NCI-H2107 treated with DMSO at 0.1 percent for 48 hours (cell line): ENCODE measurements around the gene GMDS.
"Not testable (repeated sequence)": the region's sequence is repeated elsewhere in the genome, so short reads cannot be mapped to it uniquely, and the experiment has no call there.

Experiments
- DNase-seq: peaks from one replicate; lab custom pipeline; 2025; ENCODE audit not compliant: unreplicated experiment; lab: John Stamatoyannopoulos, UW

The GMDS gene

GRCh38 chr6:1870251-1870650 lies 375.2 kb downstream of the GMDS start:
- DNase-seq = no peak

DNA sequence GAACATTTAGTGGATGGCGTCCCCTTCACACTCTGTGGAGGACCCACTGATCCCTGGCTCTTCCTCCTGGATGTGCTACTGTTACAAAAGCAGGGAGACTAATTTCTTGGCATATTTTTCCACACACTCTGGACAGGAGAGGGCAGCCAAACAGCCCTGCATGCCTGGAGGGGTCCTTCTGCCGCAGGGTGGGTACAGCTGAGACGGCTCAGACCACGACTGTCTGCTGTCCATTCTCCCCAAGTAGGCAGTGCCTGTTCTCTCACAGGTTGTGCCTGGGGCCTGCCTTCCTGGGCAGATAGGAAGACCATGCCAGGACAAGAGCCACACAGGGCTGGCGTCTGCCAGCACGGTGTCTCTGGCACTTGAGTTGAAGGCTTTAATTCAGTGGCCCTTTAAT lies 375.6 kb downstream of the GMDS start:
- no peak for DNase-seq

DNA sequence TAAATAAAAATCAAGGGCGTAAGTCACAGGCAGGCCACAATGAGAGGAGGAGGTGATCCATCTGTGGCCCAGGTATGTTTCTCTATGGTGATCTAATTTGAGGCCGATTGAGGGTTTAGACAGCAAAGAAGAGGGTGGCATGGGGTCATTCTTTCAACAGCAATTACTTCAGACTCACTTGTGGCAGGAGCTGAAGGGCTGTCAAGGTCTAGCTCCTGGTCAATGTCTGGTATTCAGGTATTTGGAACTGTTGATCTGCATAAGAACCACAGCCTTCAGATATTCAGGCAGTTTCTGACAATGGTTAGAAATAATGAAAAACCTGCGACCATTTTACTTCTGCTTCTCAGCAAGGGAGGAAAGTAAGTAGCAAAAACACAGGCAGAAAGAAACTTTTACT lies 376.1 kb downstream of the GMDS start:
- DNase-seq = no peak

GRCh38 chr6:1868561-1869261 lies 376.7 kb downstream of the GMDS start:
- DNase-seq = no peak

DNA sequence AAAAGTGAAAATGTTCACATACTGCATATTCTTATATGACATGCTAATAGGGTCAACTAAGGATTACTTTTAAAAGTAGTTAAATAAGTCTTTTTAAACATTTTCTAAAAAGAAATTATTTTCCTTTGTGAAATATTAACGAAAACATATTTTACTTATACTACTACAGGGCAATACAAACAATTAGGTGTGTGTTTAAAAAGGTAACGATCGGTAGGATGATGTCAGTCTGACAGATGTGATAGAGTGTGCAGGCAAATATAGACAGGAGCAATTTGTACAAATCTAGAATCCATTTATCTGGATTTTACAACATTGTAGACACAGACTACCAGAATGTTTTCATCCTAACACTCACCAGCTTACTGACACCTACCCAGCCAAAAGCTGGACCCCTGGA lies 378.2 kb downstream of the GMDS start:
- no peak for DNase-seq

GRCh38 chr6:1865585-1865984 lies 379.8 kb downstream of the GMDS start:
- no peak for DNase-seq

DNA sequence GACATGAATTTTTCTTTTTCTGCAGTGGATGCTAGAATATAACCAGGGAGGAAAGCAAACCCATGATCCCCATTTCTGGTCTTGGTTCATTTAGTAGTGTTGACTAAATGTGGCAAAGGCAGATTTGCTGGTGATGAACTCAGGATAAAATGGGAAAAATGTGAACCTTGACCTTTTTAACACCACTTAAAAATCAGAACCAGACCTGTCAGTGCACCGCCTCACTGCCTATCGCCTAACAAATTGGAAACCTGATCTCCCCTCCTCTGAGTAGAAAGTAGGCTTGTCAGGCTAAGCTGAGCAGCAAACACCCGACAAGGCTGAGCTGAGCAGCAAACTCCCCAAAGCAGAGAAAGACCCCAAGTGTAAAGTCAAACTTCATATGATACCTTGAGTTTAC lies 380.9 kb downstream of the GMDS start:
- DNase-seq = peak; percentile 18

- DNase-seq = no peak
Measured at GRCh38 chr6:1862411-1862810, 383.0 kb downstream of the GMDS start.

DNA sequence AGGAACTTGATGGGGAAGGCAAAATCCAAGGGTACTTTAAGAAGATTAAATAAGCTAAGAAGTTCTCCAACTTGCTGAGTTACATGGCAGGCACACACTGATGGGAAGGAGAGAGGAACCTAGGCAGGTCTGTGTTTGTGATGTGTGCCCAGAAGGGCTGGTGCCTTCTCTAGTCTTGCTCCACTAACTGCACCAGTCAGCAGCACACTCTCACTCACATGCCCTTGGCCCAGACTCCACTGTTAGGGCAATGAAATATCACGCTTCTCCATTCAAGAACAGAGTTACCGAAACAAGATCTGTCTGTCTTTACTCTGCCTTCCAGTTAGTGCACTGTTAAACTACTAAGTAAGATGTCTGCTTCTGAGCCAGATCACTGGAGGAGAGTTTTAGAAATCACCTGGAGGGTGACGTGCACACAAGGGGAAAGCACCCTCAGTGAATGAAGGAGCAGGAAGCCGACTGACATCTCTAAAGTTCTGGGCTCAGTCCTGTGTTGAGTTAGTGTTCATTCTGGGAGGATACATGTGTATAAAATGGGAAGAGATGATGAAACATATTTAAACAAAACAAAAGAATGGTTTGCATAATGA lies 384.6 kb downstream of the GMDS start:
- DNase-seq = no peak

GRCh38 chr6:1858859-1859258 lies 386.5 kb downstream of the GMDS start:
- DNase-seq = no peak

GRCh38 chr6:1858196-1858595 lies 387.2 kb downstream of the GMDS start:
- DNase-seq = no peak

DNA sequence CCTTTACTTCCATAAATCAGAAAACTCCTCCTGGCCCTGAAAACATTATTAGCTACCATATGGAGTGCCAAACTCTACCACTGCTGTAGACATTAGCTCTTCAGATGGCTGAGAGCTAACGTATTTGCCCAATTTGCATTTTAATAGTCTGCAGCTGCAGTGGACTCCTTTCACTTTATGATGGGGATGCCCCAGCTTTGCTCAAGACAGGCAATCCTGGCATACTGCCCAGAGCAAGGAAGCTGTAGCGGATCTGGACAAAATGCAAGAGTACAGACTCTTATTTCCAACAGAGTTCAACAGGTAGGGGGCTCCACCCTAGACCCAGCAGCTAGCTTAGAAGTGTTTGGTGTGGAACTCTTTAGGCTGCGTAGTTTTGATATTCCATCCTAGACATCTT lies 389.0 kb downstream of the GMDS start:
- peak; percentile 59 for DNase-seq

DNA sequence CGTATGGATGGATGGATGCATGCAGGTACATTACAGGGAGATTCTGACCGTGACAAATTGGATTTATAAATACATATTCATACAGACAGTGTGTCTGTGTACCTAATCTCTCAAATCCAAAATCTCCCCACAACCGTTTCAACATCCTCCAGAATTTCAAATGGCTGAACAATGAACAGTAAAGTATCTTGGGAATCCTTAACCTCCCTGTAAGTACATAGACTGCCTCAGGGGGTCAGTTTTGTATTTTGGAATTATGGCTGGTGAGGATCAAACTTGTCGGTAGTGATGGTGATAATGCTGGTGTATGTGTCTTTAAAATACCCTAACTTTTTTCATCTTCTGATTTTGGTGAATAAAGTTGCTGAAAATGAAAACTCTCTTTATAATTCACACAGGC lies 389.5 kb downstream of the GMDS start:
- DNase-seq = no peak

DNA sequence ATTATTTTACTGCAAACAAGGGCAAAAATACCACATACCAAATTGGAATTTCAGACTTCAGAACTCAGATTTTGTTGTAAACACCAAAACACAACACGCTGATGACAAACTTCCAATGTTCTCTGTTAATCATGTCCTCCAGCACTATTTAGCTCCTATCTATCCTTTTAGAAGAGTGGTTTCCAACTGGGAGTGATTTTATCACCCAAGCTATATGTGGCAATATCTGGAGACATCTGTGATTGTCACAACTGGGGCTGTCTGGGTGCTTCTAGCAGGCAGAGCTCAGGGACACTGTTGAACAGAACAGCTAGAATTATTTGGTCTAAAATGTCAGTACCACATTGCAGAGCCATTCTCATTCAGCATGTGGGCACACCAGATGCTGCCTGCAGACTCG lies 391.1 kb downstream of the GMDS start:
- no peak for DNase-seq

DNA sequence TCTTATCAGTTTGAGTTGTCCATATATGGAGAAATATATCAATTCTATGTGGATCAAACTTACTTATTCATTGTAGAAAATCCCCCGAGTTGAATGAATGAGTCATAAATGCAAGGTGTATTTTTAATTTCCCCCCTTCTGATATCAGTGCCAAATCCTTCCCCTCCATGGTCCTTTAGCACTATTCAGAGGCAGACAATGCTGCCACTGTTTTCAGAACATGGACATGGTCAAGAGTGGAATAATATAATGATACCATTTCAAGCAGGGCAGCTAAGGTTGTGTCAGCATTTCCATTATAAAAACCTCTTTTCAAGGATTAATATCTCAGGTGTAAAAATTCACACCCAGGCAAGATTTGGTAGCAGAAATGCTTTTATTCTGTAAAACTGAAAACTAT lies 391.6 kb downstream of the GMDS start:
- no peak for DNase-seq

DNA sequence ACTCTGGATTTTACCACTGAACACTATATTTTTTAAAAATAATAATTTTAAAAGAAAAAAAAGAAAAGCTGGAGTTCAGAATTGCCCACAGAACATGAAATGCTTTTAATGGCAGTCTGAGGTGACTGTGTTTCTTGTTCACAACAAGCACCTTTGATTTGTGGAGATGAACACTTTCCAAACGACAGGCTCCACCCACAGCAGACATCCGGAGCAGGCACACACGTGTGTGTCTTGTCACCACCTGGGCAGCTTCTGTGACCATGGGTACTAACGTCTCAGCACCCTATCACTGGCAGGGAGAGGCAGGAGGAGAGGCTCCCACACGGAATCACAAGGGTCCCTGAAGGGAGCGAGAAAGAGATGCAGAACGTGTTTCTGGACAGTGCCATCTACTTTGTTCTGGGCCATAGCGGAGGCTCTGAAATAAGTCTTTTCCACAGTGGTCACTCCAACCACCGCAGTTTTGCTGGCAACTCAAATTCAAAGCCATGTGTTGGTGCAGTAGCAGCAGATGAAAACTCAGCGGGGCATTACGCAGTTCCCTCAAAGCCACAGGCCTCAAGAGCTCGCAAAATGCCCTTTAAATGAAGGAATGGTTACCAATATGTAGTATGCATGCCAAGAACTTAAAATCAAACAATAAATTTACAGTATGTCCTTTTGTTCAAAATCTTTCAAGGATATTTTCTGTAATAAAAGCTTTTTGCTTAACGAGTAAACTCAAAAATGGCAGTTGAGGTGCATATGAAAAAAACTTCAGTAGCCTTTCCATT lies 393.5 kb downstream of the GMDS start:
- no peak for DNase-seq

DNA sequence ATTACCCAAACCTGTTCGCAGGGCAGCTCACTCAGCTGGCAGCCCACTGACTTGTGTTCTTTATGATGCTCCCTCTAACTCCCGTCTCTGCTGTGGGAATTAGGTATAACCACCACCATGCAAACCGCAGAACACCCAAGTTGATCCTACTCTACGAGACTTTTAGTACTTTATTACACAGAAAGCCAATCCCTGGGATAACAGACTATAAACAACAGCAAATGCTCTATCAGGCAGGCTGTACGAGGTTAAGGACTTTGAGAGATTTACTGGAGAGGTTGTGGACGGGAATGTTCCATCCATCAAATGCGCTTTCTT lies 394.6 kb downstream of the GMDS start:
- DNase-seq = no peak

GRCh38 chr6:1850121-1850839 lies 395.1 kb downstream of the GMDS start:
- no peak for DNase-seq

DNA sequence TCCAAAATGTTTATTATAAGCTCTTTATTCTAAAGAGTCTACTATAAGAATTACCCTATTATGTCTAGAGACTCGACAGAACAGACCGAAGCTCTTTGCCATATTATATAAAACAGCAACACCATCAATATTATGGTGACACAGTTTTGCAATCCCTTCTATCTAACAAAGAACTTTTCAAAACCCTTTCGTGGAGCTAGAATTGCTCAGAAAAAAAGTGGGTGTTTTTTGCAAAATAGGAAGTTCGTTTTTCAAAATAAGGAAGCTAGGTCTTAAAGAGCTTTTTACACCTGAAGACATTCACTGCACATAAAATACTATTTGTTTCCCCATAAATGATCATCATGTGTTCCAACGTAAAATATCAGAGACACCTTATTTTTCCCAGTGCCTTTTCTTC lies 395.7 kb downstream of the GMDS start:
- no peak for DNase-seq

DNA sequence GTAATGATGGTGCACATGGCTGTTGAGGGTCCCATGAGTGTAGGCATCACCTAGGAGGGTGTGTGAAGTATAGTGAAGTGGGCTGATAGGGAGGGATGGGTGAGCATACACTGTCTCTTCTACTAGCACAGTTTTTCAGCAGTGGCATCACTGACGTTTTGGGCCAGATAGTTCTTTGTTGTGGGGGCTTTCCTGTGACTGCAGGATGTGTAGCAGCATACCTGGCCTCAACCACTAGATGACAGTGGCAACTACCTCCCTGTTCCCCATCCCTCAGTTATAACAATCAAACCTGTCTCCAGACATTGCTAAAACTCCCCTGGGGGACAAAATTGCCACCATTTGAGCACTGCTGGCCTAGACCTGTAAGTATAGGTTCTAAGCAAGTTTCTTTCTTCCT lies 396.7 kb downstream of the GMDS start:
- no peak for DNase-seq

DNA sequence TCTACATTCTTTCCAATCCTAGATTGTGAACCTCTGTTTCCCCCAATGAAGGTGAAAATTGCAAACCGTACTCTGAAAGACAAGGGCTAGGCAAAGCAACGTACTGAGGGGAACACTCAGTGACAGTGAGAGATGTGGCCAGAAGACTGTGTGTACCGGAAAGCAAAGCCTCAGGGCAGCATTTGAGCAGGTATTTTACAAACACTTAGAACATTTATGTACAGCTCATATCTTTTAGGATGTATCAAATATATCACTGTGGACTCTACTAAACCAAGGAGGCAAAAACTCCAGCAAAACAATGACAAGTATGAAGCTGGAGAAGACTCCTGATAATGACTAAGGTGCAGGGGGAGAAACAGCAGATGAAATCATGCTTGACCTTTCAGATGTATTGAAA lies 398.8 kb downstream of the GMDS start:
- no peak for DNase-seq

DNA sequence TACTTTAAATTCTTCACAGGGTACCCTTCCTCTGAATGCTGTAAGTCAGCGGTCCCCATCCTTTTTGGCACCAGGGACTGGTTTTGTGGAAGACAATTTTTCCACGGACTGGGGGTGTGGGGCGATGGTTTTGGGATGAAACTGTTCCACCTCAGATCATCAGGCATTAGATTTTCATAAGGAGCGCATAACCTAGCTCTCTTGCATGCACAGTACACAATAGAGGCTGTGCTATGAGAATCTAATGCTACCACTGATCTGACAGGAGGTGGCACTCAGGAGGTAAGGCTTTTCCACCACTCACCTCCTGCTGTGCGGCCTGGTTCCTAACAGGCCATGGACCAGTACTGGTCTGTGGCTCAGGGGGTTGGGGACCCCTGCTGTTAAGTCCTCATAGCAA lies 399.9 kb downstream of the GMDS start:
- not testable (repeated sequence) for DNase-seq
